ENCODE results near the gene LRRC75A. TPM values are rescaled to one million over a fixed set of nuclear protein-coding genes. Genes with fewer than 3 reads are reported as not detected.

Gene LRRC75A
- total and polyA plus RNA-seq, 7 donors: 2.2 to 40.5 (median 5.7) TPM

- H3K27ac ChIP-seq: no peak overlapping the region
- no peak overlapping the region for H3K4me3 ChIP-seq
- peaks cover 0 to 54% (median 38%) of the 10 kb centered on the region in 4 donors for H3K4me1 ChIP-seq
- H3K36me3 ChIP-seq: peaks cover 7 to 65% (median 19%) of the 10 kb centered on the region in 4 donors
- no peaks in the 10 kb centered on the region for H3K27me3 ChIP-seq
- DNase-seq: no peak
- intact Hi-C loops (cut with DNase I): no loop called here
- TF ChIP-seq POLR2A (IDR thresholded peaks at IDR 0.05) (no peak), EP300 (IDR thresholded peaks at IDR 0.05) (no peak), POLR2AphosphoS5 (IDR thresholded peaks at IDR 0.05) (no peak), CTCF (IDR thresholded peaks at IDR 0.05) (no peak)
- 84 to 88% methylated on average over 6 of the region's 6 CpGs for WGBS, 2 donors
- H3K9me3 ChIP-seq: no peaks in the 10 kb centered on the region
Measured at GRCh38 chr17:16444258-16444886, 47.6 kb downstream of the LRRC75A start.

- Histone ChIP-seq H3K36me3 (peaks cover 7 to 59% (median 19%) of the 10 kb centered on the region in 4 donors), H3K4me3 (no peak overlapping the region), H3K4me1 (peaks cover 0 to 55% (median 39%) of the 10 kb centered on the region in 4 donors), H3K27ac (no peak overlapping the region), H3K27me3 (no peaks in the 10 kb centered on the region), H3K9me3 (no peaks in the 10 kb centered on the region)
- TF ChIP-seq CTCF (IDR thresholded peaks at IDR 0.05) (no peak), EP300 (IDR thresholded peaks at IDR 0.05) (no peak), POLR2A (IDR thresholded peaks at IDR 0.05) (no peak), POLR2AphosphoS5 (IDR thresholded peaks at IDR 0.05) (no peak)
- intact Hi-C loops (cut with DNase I): no loop called here
- 68 to 85% methylated on average over 27 of the region's 27 CpGs for WGBS, 2 donors
- no peak for DNase-seq
Measured at GRCh38 chr17:16443511-16444257, 48.3 kb downstream of the LRRC75A start.

- peaks cover 0 to 60% (median 41%) of the 10 kb centered on the region in 4 donors for H3K4me1 ChIP-seq
- TF ChIP-seq CTCF (IDR thresholded peaks at IDR 0.05): no peak
- no peak for TF ChIP-seq POLR2AphosphoS5 (IDR thresholded peaks at IDR 0.05)
- TF ChIP-seq POLR2A (IDR thresholded peaks at IDR 0.05): no peak
- TF ChIP-seq EP300 (IDR thresholded peaks at IDR 0.05): no peak
Measured at GRCh38 chr17:16442594-16443510, 49.1 kb downstream of the LRRC75A start.

GRCh38 chr17:16442141-16442540, 49.9 kb downstream of the LRRC75A start:
- no peak for TF ChIP-seq CTCF (IDR thresholded peaks at IDR 0.05)
- no peak for TF ChIP-seq EP300 (IDR thresholded peaks at IDR 0.05)
- TF ChIP-seq POLR2A (IDR thresholded peaks at IDR 0.05): no peak
- no peak for TF ChIP-seq POLR2AphosphoS5 (IDR thresholded peaks at IDR 0.05)
- intact Hi-C loops (cut with DNase I): no loop called here
- DNase-seq: no peak
- H3K27ac ChIP-seq: no peak overlapping the region
- WGBS, 2 donors: 68 to 82% methylated on average over 1 of the region's 1 CpG
- H3K9me3 ChIP-seq: no peaks in the 10 kb centered on the region
- no peaks in the 10 kb centered on the region for H3K27me3 ChIP-seq
- H3K4me3 ChIP-seq: no peak overlapping the region
- peaks cover 0 to 60% (median 41%) of the 10 kb centered on the region in 4 donors for H3K4me1 ChIP-seq
- H3K36me3 ChIP-seq: peaks cover 7 to 49% (median 19%) of the 10 kb centered on the region in 4 donors

More at GRCh38 chr17:16442594-16443510, 49.1 kb downstream of the LRRC75A start:
- H3K36me3 ChIP-seq: peaks cover 7 to 56% (median 19%) of the 10 kb centered on the region in 4 donors
- H3K4me3 ChIP-seq: no peak overlapping the region
- DNase-seq: no peak
- H3K27ac ChIP-seq: no peak overlapping the region
- H3K27me3 ChIP-seq: no peaks in the 10 kb centered on the region
- WGBS, 2 donors: 57 to 75% methylated on average over 7 of the region's 7 CpGs
- no peaks in the 10 kb centered on the region for H3K9me3 ChIP-seq
- intact Hi-C loops (cut with DNase I): no loop called here
